ENCODE data around the gene MRPL49. TPM values are rescaled to one million over a fixed set of nuclear protein-coding genes. Genes with fewer than 3 reads are reported as not detected.
A peak's percentile ranks its signal among the peaks of the same experiment; 100 is the strongest.

The MRPL49 gene
- total and polyA plus RNA-seq, 2 of the 8 experiments (the other 6 are each of a cell fraction or from before 2014, with no cell fraction given), result 54.0 to 84.8 TPM

GRCh38 chr11:65134952-65135632 lies 13.0 kb downstream of the MRPL49 start (continued):
- TF ChIP-seq GABPA (IDR thresholded peaks at IDR 0.05; ENCODE audit: borderline replicate concordance, insufficient read depth, low read length) (0 out of 2 replicates have a peak, but pooled peaks have one; percentile 23), JUND (IDR thresholded peaks at IDR 0.05; ENCODE audit: low read length) (no peak), POLR2AphosphoS5 (IDR thresholded peaks at IDR 0.05; ENCODE audit: low read depth, low read length) (peak; percentile 96), SRF (IDR thresholded peaks at IDR 0.05; ENCODE audit: low read depth, low read length) (no peak), GTF2F1 (IDR thresholded peaks at IDR 0.05; ENCODE audit: borderline replicate concordance, low read depth, low read length) (0 out of 2 replicates have a peak, but pooled peaks have one; percentile 71), SUZ12 (IDR thresholded peaks at IDR 0.05; ENCODE audit: low read length) (no peak), TBP (IDR thresholded peaks at IDR 0.05; ENCODE audit: low read depth, low read length) (peak; percentile 83), TEAD4 (IDR thresholded peaks at IDR 0.05; ENCODE audit: low read depth, low read length) (no peak), MAFK (IDR thresholded peaks at IDR 0.05; ENCODE audit: low read depth, low read length) (no peak), BACH1 (IDR thresholded peaks at IDR 0.05; ENCODE audit: low read length) (no peak), CTCF (IDR thresholded peaks at IDR 0.05; ENCODE audit: control extremely low read depth in 1 of 3, insufficient read depth in 1 of 3, low read depth in 1 of 3, low read length in 3 of 3) (no peak), CHD2 (IDR thresholded peaks at IDR 0.05; ENCODE audit: low read length) (peak; percentile 64), TAF7 (optimal IDR thresholded peaks at IDR 0.05; ENCODE audit: borderline replicate concordance, low read depth, low read length) (peak; percentile 72)

All from H1 (cell line).